ENCODE data around the gene SIL1. TPM values are rescaled to one million over a fixed set of nuclear protein-coding genes. Genes with fewer than 3 reads are reported as not detected.
A peak's percentile ranks its signal among the peaks of the same experiment; 100 is the strongest.

Gene SIL1
- 10 to 100 TPM; 17.2 to 20.2 TPM for total RNA-seq
- polyA plus RNA-seq (2013, experiment 1 of 2), result 17.0 TPM
- 16.8 TPM for polyA plus RNA-seq (2013, experiment 2 of 2)
- long read RNA-seq, experiment 1, partial matches to known transcripts, result 4 of 8 reads
- long read RNA-seq, experiment 1, other reads (novel, unspliced or antisense), result 3 of 8 reads
- long read RNA-seq, experiment 2, transcript SIL1-202 (10 exons, 1,923 nt), result major isoform, 27 of 60 reads
- long read RNA-seq, experiment 2, partial matches to known transcripts, result 2 of 60 reads
- long read RNA-seq, experiment 2, other reads (novel, unspliced or antisense), result 30 of 60 reads
- long read RNA-seq, experiment 3, transcript SIL1-202 (10 exons, 1,923 nt), result major isoform, 110 of 147 reads
- long read RNA-seq, experiment 3, partial matches to known transcripts, result 6 of 147 reads
- long read RNA-seq, experiment 3, other reads (novel, unspliced or antisense), result 30 of 147 reads
- long read RNA-seq, experiment 4, transcript SIL1-202 (10 exons, 1,923 nt), result major isoform, 47 of 62 reads
- long read RNA-seq, experiment 4, partial matches to known transcripts, result 6 of 62 reads
- long read RNA-seq, experiment 4, other reads (novel, unspliced or antisense), result 7 of 62 reads

DNA sequence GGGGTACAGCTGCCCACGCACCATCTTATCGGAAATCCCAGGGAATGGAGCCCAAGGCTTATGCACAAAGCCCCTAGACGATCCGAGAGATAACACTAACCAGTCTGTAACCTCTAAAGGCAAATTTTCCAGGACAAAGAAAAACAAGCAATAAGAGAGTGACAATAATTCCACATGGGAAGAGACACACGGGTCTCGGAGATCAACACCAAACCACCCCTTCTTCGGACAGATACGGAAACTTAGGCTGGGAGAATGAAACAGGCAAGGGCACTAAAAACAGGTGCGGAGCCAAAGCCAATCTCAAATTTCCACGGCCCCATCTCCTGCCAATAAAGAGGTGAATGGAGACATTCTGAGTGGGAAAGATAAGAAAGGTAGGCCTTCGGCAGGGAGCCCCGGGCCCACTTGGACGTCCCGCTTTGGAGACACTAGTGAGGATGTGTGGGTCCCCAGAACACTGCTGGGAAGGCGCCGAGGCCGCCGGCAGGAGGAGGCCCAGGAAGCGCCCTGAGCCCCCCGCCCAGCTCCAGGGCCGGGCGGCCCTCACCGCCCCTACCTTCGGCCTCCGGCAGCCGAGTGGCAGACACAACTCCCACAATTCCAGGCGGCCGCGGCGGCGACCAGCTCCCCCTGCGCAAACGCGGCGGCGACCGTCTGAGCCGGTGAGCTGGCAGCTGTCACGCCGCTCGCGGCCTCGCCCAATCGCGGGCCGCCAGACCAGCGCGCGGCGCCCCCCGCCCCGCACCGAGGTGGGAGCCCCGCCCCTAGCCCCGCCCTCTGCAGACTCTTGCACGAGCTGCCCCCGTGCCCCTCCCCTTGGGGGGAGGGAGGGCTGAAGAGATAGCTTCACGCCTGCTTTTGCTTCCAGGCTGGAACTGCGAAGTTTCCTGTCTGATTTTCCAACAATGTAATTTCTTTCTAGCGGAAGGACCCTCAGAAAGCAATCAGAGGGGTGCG lies at the start of gene SIL1:
TSS of gene SIL1 (minus strand) at position 659 of the 960 bp plus-strand sequence. CDS start 70,525 bp downstream, outside the sequence.
- Histone ChIP-seq H3K27me3 (ENCODE audit: control insufficient read depth, insufficient read depth, low read length, poor library complexity, severe bottlenecking) (no peaks in the 10 kb centered on the region), H3K9me3 (ENCODE audit: control insufficient read depth, low read length) (no peaks in the 10 kb centered on the region), H3K4me3 (ENCODE audit: low read length) (peak within 1 kb of the TSS; percentile 86), H3K4me1 (ENCODE audit: control insufficient read depth, insufficient read depth, low read length) (no peaks in the 10 kb centered on the region), H3K36me3 (ENCODE audit: control insufficient read depth, insufficient read depth, low read length) (no peaks in the 10 kb centered on the region), H3K9ac (ENCODE audit: extremely low read depth, low read length, poor library complexity, severe bottlenecking) (peak within 1 kb of the TSS; percentile 83), H3K27ac (ENCODE audit: low read depth, low read length) (peak within 1 kb of the TSS; percentile 40)
- H3K4me3 Mint-ChIP-seq, result peak within 1 kb of the TSS; percentile 68
- DNase-seq, result peak; percentile 100
- no peaks in the 10 kb centered on the region for H3K27me3 Mint-ChIP-seq (ENCODE audit: insufficient read depth)
- peak within 1 kb of the TSS; percentile 93 for H3K27ac Mint-ChIP-seq
- WGBS, 2 experiments (ENCODE audit: insufficient coverage in 1 of 2, insufficient read length in 1 of 2), result 9 to 13% methylated on average over 21 to 61 of the region's 61 CpGs
- H3K9me3 Mint-ChIP-seq, result no peaks in the 10 kb centered on the region
- peaks cover 3% of the 10 kb centered on the region for H3K36me3 Mint-ChIP-seq (ENCODE audit: low read depth)
- H3K4me1 Mint-ChIP-seq, result peaks cover 12% of the 10 kb centered on the region
- TF ChIP-seq, protein P1, sequence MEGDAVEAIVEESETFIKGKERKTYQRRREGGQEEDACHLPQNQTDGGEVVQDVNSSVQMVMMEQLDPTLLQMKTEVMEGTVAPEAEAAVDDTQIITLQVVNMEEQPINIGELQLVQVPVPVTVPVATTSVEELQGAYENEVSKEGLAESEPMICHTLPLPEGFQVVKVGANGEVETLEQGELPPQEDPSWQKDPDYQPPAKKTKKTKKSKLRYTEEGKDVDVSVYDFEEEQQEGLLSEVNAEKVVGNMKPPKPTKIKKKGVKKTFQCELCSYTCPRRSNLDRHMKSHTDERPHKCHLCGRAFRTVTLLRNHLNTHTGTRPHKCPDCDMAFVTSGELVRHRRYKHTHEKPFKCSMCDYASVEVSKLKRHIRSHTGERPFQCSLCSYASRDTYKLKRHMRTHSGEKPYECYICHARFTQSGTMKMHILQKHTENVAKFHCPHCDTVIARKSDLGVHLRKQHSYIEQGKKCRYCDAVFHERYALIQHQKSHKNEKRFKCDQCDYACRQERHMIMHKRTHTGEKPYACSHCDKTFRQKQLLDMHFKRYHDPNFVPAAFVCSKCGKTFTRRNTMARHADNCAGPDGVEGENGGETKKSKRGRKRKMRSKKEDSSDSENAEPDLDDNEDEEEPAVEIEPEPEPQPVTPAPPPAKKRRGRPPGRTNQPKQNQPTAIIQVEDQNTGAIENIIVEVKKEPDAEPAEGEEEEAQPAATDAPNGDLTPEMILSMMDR (conservative IDR thresholded peaks at IDR 0.05), result peak; percentile 27

DNA sequence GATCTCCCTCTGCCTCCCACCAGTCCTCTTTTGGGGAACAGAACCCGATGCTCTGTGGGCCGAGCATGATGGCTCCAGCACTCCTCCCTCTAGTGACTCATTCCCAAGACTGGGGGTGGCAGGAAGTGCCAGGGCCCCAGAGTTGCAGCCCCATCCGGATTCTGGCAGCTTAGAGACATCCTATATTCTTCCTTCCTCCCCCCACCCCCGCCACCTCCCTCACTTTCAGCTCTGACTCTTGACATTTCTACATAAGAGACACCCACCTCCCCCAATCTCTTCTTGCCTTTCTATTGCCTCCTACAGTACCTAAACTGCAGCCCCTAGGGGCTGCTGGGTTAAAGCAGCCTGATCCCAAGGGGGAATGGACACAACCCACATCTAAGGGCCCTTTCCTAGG lies 48.2 kb upstream of the SIL1 start:
- Histone ChIP-seq H3K9ac (ENCODE audit: extremely low read depth, low read length, poor library complexity, severe bottlenecking) (no peak overlapping the region), H3K4me1 (ENCODE audit: control insufficient read depth, insufficient read depth, low read length) (no peaks in the 10 kb centered on the region), H3K27me3 (ENCODE audit: control insufficient read depth, insufficient read depth, low read length, poor library complexity, severe bottlenecking) (no peaks in the 10 kb centered on the region), H3K4me3 (ENCODE audit: low read length) (no peak overlapping the region), H3K36me3 (ENCODE audit: control insufficient read depth, insufficient read depth, low read length) (no peaks in the 10 kb centered on the region), H3K27ac (ENCODE audit: low read depth, low read length) (no peak overlapping the region), H3K9me3 (ENCODE audit: control insufficient read depth, low read length) (no peaks in the 10 kb centered on the region)
- Mint-ChIP-seq H3K27me3 (ENCODE audit: insufficient read depth) (no peaks in the 10 kb centered on the region), H3K36me3 (ENCODE audit: low read depth) (no peaks in the 10 kb centered on the region), H3K9me3 (no peaks in the 10 kb centered on the region), H3K4me1 (peaks cover 2% of the 10 kb centered on the region), H3K4me3 (no peak overlapping the region), H3K27ac (peak overlapping the region; percentile 8)
- 20 to 65% methylated on average over 1 to 4 of the region's 4 CpGs for WGBS, 2 experiments (ENCODE audit: insufficient coverage in 1 of 2, insufficient read length in 1 of 2)
- TF ChIP-seq, protein P1 (conservative IDR thresholded peaks at IDR 0.05), result no peak
- peak; percentile 65 for DNase-seq

DNA sequence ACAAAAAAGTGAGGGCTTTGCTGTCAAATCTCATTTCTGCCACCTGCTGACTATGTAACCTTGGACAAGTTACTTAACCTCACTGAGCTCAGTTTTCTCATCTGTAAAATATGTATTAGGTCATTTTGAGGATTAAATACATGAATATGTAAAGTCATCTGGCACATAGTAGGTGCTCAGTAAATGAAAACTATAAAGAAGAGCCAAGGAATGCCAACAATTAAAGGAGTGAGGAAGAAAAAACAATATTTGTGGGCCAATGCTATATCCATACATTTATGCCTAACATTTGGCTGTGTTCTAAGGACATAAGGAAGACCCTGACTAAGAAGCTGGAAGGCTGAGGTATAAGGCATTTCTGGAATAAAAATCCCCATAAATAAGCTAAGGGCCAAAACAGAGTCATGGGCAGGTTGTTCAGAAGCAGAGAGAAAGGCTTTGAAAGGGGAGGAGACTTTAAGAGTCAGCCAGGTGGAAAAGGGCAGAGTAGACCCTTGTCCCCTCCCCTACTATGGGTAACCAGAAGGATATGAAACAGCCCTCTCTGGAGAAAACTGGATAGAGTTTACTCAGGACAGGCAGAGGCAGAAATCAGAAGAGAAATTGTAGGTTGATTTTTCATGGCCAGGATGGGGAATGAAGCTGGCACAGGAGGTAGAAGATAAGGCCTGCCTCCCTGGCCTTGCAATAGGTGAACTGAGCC lies 47.6 kb upstream of the SIL1 start:
- Mint-ChIP-seq H3K36me3 (ENCODE audit: low read depth) (no peaks in the 10 kb centered on the region), H3K27ac (peak overlapping the region; percentile 8), H3K4me3 (no peak overlapping the region), H3K27me3 (ENCODE audit: insufficient read depth) (no peaks in the 10 kb centered on the region), H3K4me1 (peaks cover 8% of the 10 kb centered on the region), H3K9me3 (no peaks in the 10 kb centered on the region)
- DNase-seq, result no peak
- no peak overlapping the region for H3K9ac ChIP-seq (ENCODE audit: extremely low read depth, low read length, poor library complexity, severe bottlenecking)
- TF ChIP-seq, protein P1 (conservative IDR thresholded peaks at IDR 0.05), result no peak
- no peak overlapping the region for H3K4me3 ChIP-seq (ENCODE audit: low read length)
- no peaks in the 10 kb centered on the region for H3K27me3 ChIP-seq (ENCODE audit: control insufficient read depth, insufficient read depth, low read length, poor library complexity, severe bottlenecking)
- H3K27ac ChIP-seq (ENCODE audit: low read depth, low read length), result no peak overlapping the region
- H3K9me3 ChIP-seq (ENCODE audit: control insufficient read depth, low read length), result no peaks in the 10 kb centered on the region
- H3K36me3 ChIP-seq (ENCODE audit: control insufficient read depth, insufficient read depth, low read length), result no peaks in the 10 kb centered on the region
- H3K4me1 ChIP-seq (ENCODE audit: control insufficient read depth, insufficient read depth, low read length), result no peaks in the 10 kb centered on the region

All from endodermal cell (in vitro differentiated cells).